WTC11 (cell line): ENCODE measurements around the gene FLT3LG. TPM values are rescaled to one million over a fixed set of nuclear protein-coding genes. Genes with fewer than 3 reads are reported as not detected.

Experiments
- ATAC-seq: fragments of 200-7000 bp; cut with Tn5 transposase; 2 replicates; pipeline ENCODE4 v1.10.0; 2021; ENCODE audit warnings: mild to moderate bottlenecking, moderate library complexity
- CTCF ChIA-PET: fragments of 300-600 bp; sonication (Branson Sonifier 250); formaldehyde crosslinking; loops from one replicate; lab custom pipeline; 2021; ENCODE audit warnings: antibody characterized with exemption; lab: Charles Lee
- POLR2A ChIA-PET: fragments of 350-600 bp; sonication (Branson Sonifier 250); formaldehyde crosslinking; loops from one replicate; lab custom pipeline; 2021; ENCODE audit warnings: antibody characterized with exemption; lab: Charles Lee
- DNase-seq: peaks from one replicate; pipeline ENCODE4 v3.0.0; 2021; ENCODE audit warnings: low spot score
- H3K27ac Mint-ChIP-seq: 2 replicates; pipeline ENCODE4 v1.8.0; 2021; ENCODE audit warnings: mixed read lengths
- H3K27me3 Mint-ChIP-seq: 2 replicates; pipeline ENCODE4 v1.8.0; 2021; ENCODE audit warnings: low read depth, mild to moderate bottlenecking, moderate library complexity, mixed read lengths
- H3K36me3 Mint-ChIP-seq: 2 replicates; pipeline ENCODE4 v1.8.0; 2021; ENCODE audit warnings: mixed read lengths
- H3K4me1 Mint-ChIP-seq: 2 replicates; pipeline ENCODE4 v1.8.0; 2022; ENCODE audit warnings: mixed read lengths
- H3K4me3 Mint-ChIP-seq: 2 replicates; pipeline ENCODE4 v1.8.0; 2021; ENCODE audit warnings: mild to moderate bottlenecking, moderate library complexity, mixed read lengths
- H3K9me3 Mint-ChIP-seq: 2 replicates; pipeline ENCODE4 v1.8.0; 2021; ENCODE audit warnings: mixed read lengths
- CREB1 ChIP-seq: sonication (generic); formaldehyde crosslinking; IDR thresholded peaks from 2 replicates; pipeline ENCODE4 v1.8.0; 2023; ENCODE audit warnings: mild to moderate bottlenecking, missing genetic modification reagents
- EMX1 ChIP-seq: fragments of 250-450 bp; sonication (Bioruptor Pico); IDR thresholded peaks from 2 replicates; pipeline ENCODE4 v1.8.0; 2021; ENCODE audit warnings: mild to moderate bottlenecking
- GABPB1 ChIP-seq: sonication (generic); formaldehyde crosslinking; IDR thresholded peaks from 2 replicates; pipeline ENCODE4 v1.8.1; 2023; ENCODE audit warnings: mild to moderate bottlenecking, missing genetic modification reagents
- GRHL2 ChIP-seq: fragments of 250-450 bp; sonication (Bioruptor Pico); IDR thresholded peaks from 2 replicates; pipeline ENCODE4 v1.8.0; 2022; ENCODE audit warnings: mild to moderate bottlenecking, moderate library complexity; ENCODE audit not compliant: insufficient replicate concordance, severe bottlenecking
- NFATC4 ChIP-seq: fragments of 250-450 bp; sonication (Bioruptor Pico); IDR thresholded peaks from 2 replicates; pipeline ENCODE4 v1.9.0; 2021; ENCODE audit warnings: mild to moderate bottlenecking
- NFYB ChIP-seq: sonication (generic); formaldehyde crosslinking; conservative IDR thresholded peaks from 2 replicates; pipeline ENCODE4 v1.8.0; 2022; ENCODE audit warnings: low read depth, missing genetic modification reagents
- OVOL2 ChIP-seq: fragments of 250-450 bp; sonication (Bioruptor Pico); IDR thresholded peaks from 2 replicates; pipeline ENCODE4 v1.9.0; 2021; ENCODE audit warnings: mild to moderate bottlenecking, borderline replicate concordance
- RELA ChIP-seq: sonication (generic); formaldehyde crosslinking; IDR thresholded peaks from 2 replicates; pipeline ENCODE4 v1.8.1; 2022; ENCODE audit warnings: missing genetic modification reagents, mild to moderate bottlenecking, borderline replicate concordance
- SMAD3 ChIP-seq: sonication (generic); formaldehyde crosslinking; IDR thresholded peaks from 2 replicates; pipeline ENCODE4 v1.8.0; 2022; ENCODE audit warnings: missing genetic modification reagents, mild to moderate bottlenecking, borderline replicate concordance
- TCF7 ChIP-seq: sonication (generic); formaldehyde crosslinking; IDR thresholded peaks from 2 replicates; pipeline ENCODE4 v1.8.0; 2022; ENCODE audit warnings: mild to moderate bottlenecking, low read depth, missing genetic modification reagents, moderate library complexity
- TEAD4 ChIP-seq: sonication (generic); formaldehyde crosslinking; IDR thresholded peaks from 2 replicates; pipeline ENCODE4 v1.8.0; 2022; ENCODE audit warnings: mild to moderate bottlenecking, missing genetic modification reagents
- ZNF232 ChIP-seq: sonication (generic); formaldehyde crosslinking; IDR thresholded peaks from 2 replicates; pipeline ENCODE4 v1.8.0; 2022; ENCODE audit warnings: mild to moderate bottlenecking, missing genetic modification reagents
- total RNA-seq: library from RNA; stranded (reverse); gene quantifications from 3 replicates; pipeline ENCODE4 v1.2.3, GENCODE V29; 2021
- TF ChIP-seq, protein P1 (sequence below): sonication (generic); formaldehyde crosslinking; IDR thresholded peaks from 2 replicates; pipeline ENCODE4 v1.8.1; 2022; ENCODE audit warnings: mild to moderate bottlenecking, missing genetic modification reagents, moderate library complexity, borderline replicate concordance
- TF ChIP-seq, protein P2 (sequence below): sonication (generic); formaldehyde crosslinking; IDR thresholded peaks from 2 replicates; pipeline ENCODE4 v1.8.1; 2023; ENCODE audit warnings: mild to moderate bottlenecking, missing genetic modification reagents
- TF ChIP-seq, protein P3 (sequence below): sonication (generic); formaldehyde crosslinking; IDR thresholded peaks from 2 replicates; pipeline ENCODE4 v1.8.1; 2023; ENCODE audit warnings: mild to moderate bottlenecking, missing genetic modification reagents, moderate library complexity
- TF ChIP-seq, protein P4 (sequence below): fragments of 250-450 bp; sonication (Bioruptor Pico); conservative IDR thresholded peaks from 2 replicates; pipeline ENCODE4 v1.9.0; 2021; ENCODE audit warnings: mild to moderate bottlenecking

FLT3LG gene
- total RNA-seq, 1 experiment from 2014 or later, result 2.9 TPM

- no peak for TF ChIP-seq RELA
- TF ChIP-seq EMX1, result no peak
- TF ChIP-seq NFYB, result no peak
- TF ChIP-seq SMAD3 (CRISPR knock-in tag), result no peak
- no peak for TF ChIP-seq NFATC4 (CRISPR knock-in tag)
- no peak for TF ChIP-seq GABPB1
- TF ChIP-seq, protein P1, sequence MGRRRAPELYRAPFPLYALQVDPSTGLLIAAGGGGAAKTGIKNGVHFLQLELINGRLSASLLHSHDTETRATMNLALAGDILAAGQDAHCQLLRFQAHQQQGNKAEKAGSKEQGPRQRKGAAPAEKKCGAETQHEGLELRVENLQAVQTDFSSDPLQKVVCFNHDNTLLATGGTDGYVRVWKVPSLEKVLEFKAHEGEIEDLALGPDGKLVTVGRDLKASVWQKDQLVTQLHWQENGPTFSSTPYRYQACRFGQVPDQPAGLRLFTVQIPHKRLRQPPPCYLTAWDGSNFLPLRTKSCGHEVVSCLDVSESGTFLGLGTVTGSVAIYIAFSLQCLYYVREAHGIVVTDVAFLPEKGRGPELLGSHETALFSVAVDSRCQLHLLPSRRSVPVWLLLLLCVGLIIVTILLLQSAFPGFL (CRISPR knock-in tag), result no peak
- no peak for TF ChIP-seq ZNF232 (CRISPR knock-in tag)
- TF ChIP-seq CREB1 (CRISPR knock-in tag), result no peak
Measured at GRCh38 chr19:49474542-49474924, 518 bp downstream of the FLT3LG start (continued).

DNA sequence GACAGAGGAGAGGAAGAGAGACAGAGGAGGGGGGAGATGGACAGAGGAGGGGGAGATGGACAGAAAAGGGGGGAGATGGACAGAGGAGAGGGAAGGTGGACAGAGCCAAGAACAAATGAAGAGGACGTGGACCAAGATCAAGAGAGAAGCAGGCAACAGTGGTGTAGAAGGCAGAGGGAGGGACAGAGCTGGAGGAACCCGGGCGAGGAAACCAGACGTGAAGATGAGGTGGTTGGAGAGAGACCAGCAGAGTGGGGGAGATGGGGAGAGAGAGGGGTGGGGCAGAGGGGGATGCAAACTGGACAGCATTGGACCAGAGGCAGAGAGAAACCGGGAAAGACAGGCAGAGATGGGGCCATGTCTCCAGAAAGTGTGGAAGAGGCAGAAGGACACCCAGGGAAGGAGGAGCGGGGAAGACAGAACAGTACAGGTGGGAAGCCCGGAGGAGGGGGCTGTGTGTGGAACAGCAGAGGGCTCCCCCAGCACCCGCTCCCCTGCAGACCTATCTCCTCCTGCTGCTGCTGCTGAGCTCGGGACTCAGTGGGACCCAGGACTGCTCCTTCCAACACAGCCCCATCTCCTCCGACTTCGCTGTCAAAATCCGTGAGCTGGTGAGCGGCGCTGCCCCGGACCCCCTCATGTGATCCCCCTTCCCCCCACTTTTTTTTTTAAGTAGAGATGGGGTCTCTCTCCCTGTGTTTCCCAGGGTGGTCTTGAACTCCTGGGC, 1.3 kb downstream of the FLT3LG start:
- no peaks in the 10 kb centered on the region for H3K9me3 Mint-ChIP-seq
- peak overlapping the region; percentile 67 for H3K4me3 Mint-ChIP-seq

More for the DNA sequence above, 1.3 kb downstream of the FLT3LG start:
- peaks cover 17% of the 10 kb centered on the region for H3K27me3 Mint-ChIP-seq
- no peak for ATAC-seq
- ChIA-PET CTCF (interaction anchor here (0.6 to 3.1 kb wide), 34 partner anchors 9 to 324 kb away, joined by 3 to 19 read pairs (median 5); partner anchors contain the start of genes ALDH16A1, DKKL1, GFY and PIH1D1), POLR2A (interaction anchor here (1.0 to 1.6 kb wide), 2 partner anchors 22 to 24 kb away, joined by 3 to 5 read pairs; partner anchors contain the start of genes ALDH16A1 and PIH1D1)
- no peaks in the 10 kb centered on the region for H3K36me3 Mint-ChIP-seq
- no peak for DNase-seq
- H3K27ac Mint-ChIP-seq, result no peak overlapping the region
- no peak for TF ChIP-seq ZNF232 (CRISPR knock-in tag)
- TF ChIP-seq TEAD4 (CRISPR knock-in tag), result no peak
- TF ChIP-seq, protein P2, sequence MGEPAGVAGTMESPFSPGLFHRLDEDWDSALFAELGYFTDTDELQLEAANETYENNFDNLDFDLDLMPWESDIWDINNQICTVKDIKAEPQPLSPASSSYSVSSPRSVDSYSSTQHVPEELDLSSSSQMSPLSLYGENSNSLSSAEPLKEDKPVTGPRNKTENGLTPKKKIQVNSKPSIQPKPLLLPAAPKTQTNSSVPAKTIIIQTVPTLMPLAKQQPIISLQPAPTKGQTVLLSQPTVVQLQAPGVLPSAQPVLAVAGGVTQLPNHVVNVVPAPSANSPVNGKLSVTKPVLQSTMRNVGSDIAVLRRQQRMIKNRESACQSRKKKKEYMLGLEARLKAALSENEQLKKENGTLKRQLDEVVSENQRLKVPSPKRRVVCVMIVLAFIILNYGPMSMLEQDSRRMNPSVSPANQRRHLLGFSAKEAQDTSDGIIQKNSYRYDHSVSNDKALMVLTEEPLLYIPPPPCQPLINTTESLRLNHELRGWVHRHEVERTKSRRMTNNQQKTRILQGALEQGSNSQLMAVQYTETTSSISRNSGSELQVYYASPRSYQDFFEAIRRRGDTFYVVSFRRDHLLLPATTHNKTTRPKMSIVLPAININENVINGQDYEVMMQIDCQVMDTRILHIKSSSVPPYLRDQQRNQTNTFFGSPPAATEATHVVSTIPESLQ (CRISPR knock-in tag), result no peak
- TF ChIP-seq, protein P3, sequence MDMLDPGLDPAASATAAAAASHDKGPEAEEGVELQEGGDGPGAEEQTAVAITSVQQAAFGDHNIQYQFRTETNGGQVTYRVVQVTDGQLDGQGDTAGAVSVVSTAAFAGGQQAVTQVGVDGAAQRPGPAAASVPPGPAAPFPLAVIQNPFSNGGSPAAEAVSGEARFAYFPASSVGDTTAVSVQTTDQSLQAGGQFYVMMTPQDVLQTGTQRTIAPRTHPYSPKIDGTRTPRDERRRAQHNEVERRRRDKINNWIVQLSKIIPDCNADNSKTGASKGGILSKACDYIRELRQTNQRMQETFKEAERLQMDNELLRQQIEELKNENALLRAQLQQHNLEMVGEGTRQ, result no peak
- no peak for TF ChIP-seq TCF7 (CRISPR knock-in tag)
- TF ChIP-seq, protein P4, sequence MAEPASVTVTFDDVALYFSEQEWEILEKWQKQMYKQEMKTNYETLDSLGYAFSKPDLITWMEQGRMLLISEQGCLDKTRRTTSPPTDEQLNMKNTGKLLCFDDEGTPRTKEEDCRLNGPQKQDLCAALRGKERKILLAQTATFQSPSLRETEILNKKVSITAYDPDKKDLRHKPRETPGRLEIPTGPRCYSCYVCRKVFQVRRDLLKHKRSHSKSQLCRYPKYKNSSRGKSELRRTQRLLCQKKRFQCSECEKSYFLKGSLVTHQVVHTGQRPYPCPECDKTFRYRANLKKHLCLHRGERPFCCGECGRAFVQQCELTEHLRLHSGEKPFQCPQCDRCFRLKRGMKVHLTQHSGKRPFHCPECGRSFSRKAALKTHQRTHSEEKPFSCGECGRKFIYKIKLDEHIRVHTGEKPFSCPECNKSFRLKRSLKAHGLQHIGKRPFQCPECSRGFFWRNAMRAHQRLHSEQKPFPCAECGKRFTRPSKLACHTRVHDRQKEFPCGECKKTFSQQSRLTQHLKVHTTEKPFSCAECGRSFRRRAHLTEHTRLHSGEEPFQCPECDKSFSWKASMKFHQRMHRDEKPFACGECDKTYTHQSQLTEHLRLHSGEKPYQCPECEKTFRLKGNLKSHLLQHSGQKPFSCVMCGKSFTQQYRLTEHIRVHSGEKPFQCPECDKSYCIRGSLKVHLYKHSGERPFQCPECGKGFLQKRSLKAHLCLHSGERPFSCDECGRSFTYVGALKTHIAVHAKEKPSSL (CRISPR knock-in tag), result no peak
- TF ChIP-seq OVOL2 (CRISPR knock-in tag), result no peak
- TF ChIP-seq GRHL2 (CRISPR knock-in tag), result no peak
- peaks cover 10% of the 10 kb centered on the region for H3K4me1 Mint-ChIP-seq
